ENCODE measurements around the gene RTN1. TPM values are rescaled to one million over a fixed set of nuclear protein-coding genes. Genes with fewer than 3 reads are reported as not detected.

The RTN1 gene
- total RNA-seq, 4 donors from 2014 or later = 1.4 to 2.5 (median 1.8) TPM

DNA sequence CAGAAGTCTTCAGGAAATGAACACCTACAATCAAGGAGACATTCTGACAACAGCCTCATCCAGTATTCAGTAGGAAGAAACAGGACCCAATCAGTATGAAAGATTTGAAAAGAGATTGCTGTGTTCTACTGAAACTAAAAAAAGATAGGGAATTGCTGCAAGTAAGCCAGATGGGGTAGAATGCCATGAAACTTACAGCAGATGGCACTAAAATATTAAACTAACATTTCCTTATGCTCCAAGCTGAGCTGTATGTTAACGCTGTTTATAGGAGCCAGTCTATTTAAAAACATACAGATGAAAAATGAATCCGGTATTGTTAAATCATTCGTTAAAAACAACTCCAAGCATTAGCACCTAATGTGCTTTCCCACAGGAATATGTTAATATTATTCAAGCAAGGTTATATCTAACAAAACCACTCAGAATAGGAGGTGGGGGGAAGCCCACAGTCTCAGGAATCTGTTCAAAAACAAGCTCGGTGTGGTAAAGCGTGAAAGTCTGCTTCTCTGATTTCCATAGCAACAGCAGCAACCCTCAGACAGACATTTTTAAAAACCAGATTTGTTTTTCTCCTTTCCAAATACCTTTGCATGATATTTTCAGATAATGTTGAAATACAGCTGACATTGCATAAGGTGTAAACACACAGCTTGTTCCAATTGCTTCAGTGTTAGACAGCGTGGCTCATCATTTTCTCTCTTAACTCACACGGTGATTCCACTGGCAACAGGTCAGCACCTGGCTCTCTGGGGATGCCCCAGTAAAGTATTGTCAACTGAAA, 162.6 kb downstream of the RTN1 start:
- Histone ChIP-seq H3K4me3 (no peak overlapping the region), H3K36me3 (no peaks in the 10 kb centered on the region), H3K4me1 (no peaks in the 10 kb centered on the region), H3K27ac (no peak overlapping the region), H3K27me3 (no peaks in the 10 kb centered on the region), H3K9me3 (no peaks in the 10 kb centered on the region)
- TF ChIP-seq, protein P1, sequence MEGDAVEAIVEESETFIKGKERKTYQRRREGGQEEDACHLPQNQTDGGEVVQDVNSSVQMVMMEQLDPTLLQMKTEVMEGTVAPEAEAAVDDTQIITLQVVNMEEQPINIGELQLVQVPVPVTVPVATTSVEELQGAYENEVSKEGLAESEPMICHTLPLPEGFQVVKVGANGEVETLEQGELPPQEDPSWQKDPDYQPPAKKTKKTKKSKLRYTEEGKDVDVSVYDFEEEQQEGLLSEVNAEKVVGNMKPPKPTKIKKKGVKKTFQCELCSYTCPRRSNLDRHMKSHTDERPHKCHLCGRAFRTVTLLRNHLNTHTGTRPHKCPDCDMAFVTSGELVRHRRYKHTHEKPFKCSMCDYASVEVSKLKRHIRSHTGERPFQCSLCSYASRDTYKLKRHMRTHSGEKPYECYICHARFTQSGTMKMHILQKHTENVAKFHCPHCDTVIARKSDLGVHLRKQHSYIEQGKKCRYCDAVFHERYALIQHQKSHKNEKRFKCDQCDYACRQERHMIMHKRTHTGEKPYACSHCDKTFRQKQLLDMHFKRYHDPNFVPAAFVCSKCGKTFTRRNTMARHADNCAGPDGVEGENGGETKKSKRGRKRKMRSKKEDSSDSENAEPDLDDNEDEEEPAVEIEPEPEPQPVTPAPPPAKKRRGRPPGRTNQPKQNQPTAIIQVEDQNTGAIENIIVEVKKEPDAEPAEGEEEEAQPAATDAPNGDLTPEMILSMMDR (IDR thresholded peaks at IDR 0.05 in 4 of 5, conservative IDR thresholded peaks at IDR 0.05 in 1 of 5) = no peak
- no peak for TF ChIP-seq POLR2A (IDR thresholded peaks at IDR 0.05)
- DNase-seq (peak in 1 of 2 donors; percentile 21), ATAC-seq (peak; percentile 79 to 81)
- intact Hi-C loops (cut with DNase I; ENCODE audit: low total_unique reads) (loop anchor here (5.0 kb wide), 1 partner anchor 189 kb away; no protein-coding TSS in a partner anchor), in situ Hi-C loops (cut with MboI; ENCODE audit: low sequenced_read_pairs in 4 of 4) (no loop called here)

DNA sequence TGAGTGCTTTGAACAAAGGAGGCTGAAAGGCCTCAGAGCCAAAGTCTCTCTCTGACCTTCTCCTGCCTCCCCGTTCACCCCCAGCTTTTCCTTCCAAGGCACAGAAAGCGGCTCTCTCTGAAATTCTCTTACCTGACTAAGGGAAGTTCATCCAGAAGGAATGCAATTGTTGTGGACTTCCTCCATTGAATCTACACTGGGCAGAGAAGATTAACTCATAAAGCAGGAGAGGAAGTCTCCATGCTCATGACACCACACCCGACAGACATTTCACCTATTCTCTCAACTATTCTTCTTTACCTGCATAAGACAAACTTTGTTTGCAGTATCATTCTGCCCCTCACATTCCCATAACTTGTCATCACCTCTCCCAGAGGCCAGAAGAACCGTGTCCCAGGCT, 164.7 kb downstream of the RTN1 start:
- DNase-seq (no peak), ATAC-seq (no peak)
- intact Hi-C loops (cut with DNase I; ENCODE audit: low total_unique reads) (loop anchor here (5.0 kb wide), 1 partner anchor 191 kb away; no protein-coding TSS in a partner anchor), in situ Hi-C loops (cut with MboI; ENCODE audit: low sequenced_read_pairs in 4 of 4) (no loop called here)
- H3K27me3 ChIP-seq = no peaks in the 10 kb centered on the region
- TF ChIP-seq, protein P1 (IDR thresholded peaks at IDR 0.05 in 4 of 5, conservative IDR thresholded peaks at IDR 0.05 in 1 of 5) = no peak
- no peak for TF ChIP-seq POLR2A (IDR thresholded peaks at IDR 0.05)
- H3K4me1 ChIP-seq = no peaks in the 10 kb centered on the region
- H3K9me3 ChIP-seq = no peaks in the 10 kb centered on the region
- no peaks in the 10 kb centered on the region for H3K36me3 ChIP-seq
- no peak overlapping the region for H3K4me3 ChIP-seq
- H3K27ac ChIP-seq = no peak overlapping the region

- in situ Hi-C loops (cut with MboI; ENCODE audit: low sequenced_read_pairs in 4 of 4) = no loop called here
- ATAC-seq = no peak
Observed at GRCh38 chr14:59705245-59705644, 165.3 kb downstream of the RTN1 start.

GRCh38 chr14:59704054-59704645, 166.4 kb downstream of the RTN1 start:
- no peak for DNase-seq
- TF ChIP-seq POLR2A (IDR thresholded peaks at IDR 0.05) = no peak
- TF ChIP-seq, protein P1 (IDR thresholded peaks at IDR 0.05 in 4 of 5, conservative IDR thresholded peaks at IDR 0.05 in 1 of 5) = no peak
- no peak for ATAC-seq
- Histone ChIP-seq H3K27ac (no peak overlapping the region), H3K36me3 (no peaks in the 10 kb centered on the region), H3K4me3 (no peak overlapping the region), H3K9me3 (no peaks in the 10 kb centered on the region), H3K4me1 (no peaks in the 10 kb centered on the region), H3K27me3 (no peaks in the 10 kb centered on the region)
- in situ Hi-C loops (cut with MboI; ENCODE audit: low sequenced_read_pairs in 4 of 4) (no loop called here), intact Hi-C loops (cut with DNase I; ENCODE audit: low total_unique reads) (no loop called here)

More at GRCh38 chr14:59705245-59705644, 165.3 kb downstream of the RTN1 start:
- H3K36me3 ChIP-seq = no peaks in the 10 kb centered on the region
- TF ChIP-seq, protein P1 (IDR thresholded peaks at IDR 0.05 in 4 of 5, conservative IDR thresholded peaks at IDR 0.05 in 1 of 5) = no peak
- TF ChIP-seq POLR2A (IDR thresholded peaks at IDR 0.05) = no peak
- intact Hi-C loops (cut with DNase I; ENCODE audit: low total_unique reads) = loop anchor here (5.0 kb wide), 1 partner anchor 192 kb away; no protein-coding TSS in a partner anchor
- H3K4me3 ChIP-seq = no peak overlapping the region
- H3K4me1 ChIP-seq = no peaks in the 10 kb centered on the region
- no peaks in the 10 kb centered on the region for H3K9me3 ChIP-seq
- no peak for DNase-seq
- H3K27me3 ChIP-seq = no peaks in the 10 kb centered on the region
- no peak overlapping the region for H3K27ac ChIP-seq

Data from gastrocnemius medialis (tissue), 4 donors.